B cell (primary cell): ENCODE results near the gene SSH3. TPM values are rescaled to one million over a fixed set of nuclear protein-coding genes. Genes with fewer than 3 reads are reported as not detected.

ENCODE experiments used
- ATAC-seq: fragments of 200-7000 bp; cut with Tn5 transposase; one replicate; pipeline ENCODE4 v1.10.0; 2021; ENCODE audit warnings: low read depth, mild to moderate bottlenecking, moderate number of reproducible peaks, moderate library complexity
- CTCF ChIA-PET: fragments of 350-600 bp; sonication (Branson Sonifier 250); formaldehyde crosslinking; loops from one replicate; lab custom pipeline; 2021; ENCODE audit warnings: antibody characterized with exemption, inconsistent platforms; lab: Charles Lee
- POLR2A ChIA-PET: fragments of 350-600 bp; sonication (Branson Sonifier 250); formaldehyde crosslinking; loops from one replicate; lab custom pipeline; 2021; ENCODE audit warnings: antibody characterized with exemption; lab: Charles Lee
- DNase-seq: peaks from one replicate; pipeline ENCODE4 v3.0.0; 2013
- H2AFZ ChIP-seq: 2 replicates; pipeline ENCODE4 v1.6.1; 2012; ENCODE audit warnings: mild to moderate bottlenecking, low read depth, low read length; ENCODE audit not compliant: insufficient read depth, poor library complexity, severe bottlenecking
- H3K27ac ChIP-seq, 2 donors: 1 replicate in 1 of 2; 2 replicates in 1 of 2; pipeline ENCODE4 v1.5.1; 2012 to 2013; ENCODE audit warnings: low read length in 2 of 2, mild to moderate bottlenecking in 2 of 2, moderate library complexity in 1 of 2
- H3K27me3 ChIP-seq, 4 experiments: fragments of 200-600 bp in 1 of 4; sonication (generic) in 1 of 4; replicated peaks in 1 of 4; 1 replicate in 2 of 4; 2 replicates in 2 of 4; pipeline versions ENCODE4 v1.6.1 to v1.7.0; 2013 to 2016; ENCODE audit warnings: low read length in 3 of 4, mild to moderate bottlenecking in 2 of 4, mixed read lengths in 1 of 4, moderate library complexity in 1 of 4; ENCODE audit not compliant: insufficient read depth in 4 of 4, control insufficient read depth in 3 of 4; ENCODE audit errors: control extremely low read depth in 1 of 4
- H3K36me3 ChIP-seq, 2 experiments: replicated peaks in 1 of 2; 1 replicate in 1 of 2; 2 replicates in 1 of 2; pipeline versions ENCODE4 v1.6.1 to v1.7.1; 2013; ENCODE audit warnings: low read length in 1 of 2; ENCODE audit not compliant: insufficient read depth in 2 of 2, control insufficient read depth in 1 of 2; ENCODE audit errors: control extremely low read depth in 1 of 2, extremely low read depth in 1 of 2
- H3K4me1 ChIP-seq, 2 donors: fragments of 200-600 bp in 1 of 2; sonication (generic) in 1 of 2; 1 replicate in 1 of 2; 2 replicates in 1 of 2; pipeline versions ENCODE4 v1.5.1 to v1.6.1; 2013 to 2017; ENCODE audit warnings: low read length in 2 of 2; ENCODE audit not compliant: control insufficient read depth in 2 of 2, insufficient read depth in 2 of 2
- H3K4me2 ChIP-seq: replicated peaks from 2 replicates; pipeline ENCODE3; 2012; ENCODE audit warnings: mild to moderate bottlenecking, low read depth, low read length; ENCODE audit not compliant: poor library complexity, severe bottlenecking
- H3K4me3 ChIP-seq, 5 experiments: fragments of 200-600 bp in 1 of 5; sonication (generic) in 1 of 5; 1 replicate in 3 of 5; 2 replicates in 2 of 5; pipeline versions ENCODE4 v1.5.1 to v1.7.0; 2011 to 2016; ENCODE audit warnings: low read length in 4 of 5, mild to moderate bottlenecking in 4 of 5, low read depth in 2 of 5, control low read depth in 1 of 5, moderate library complexity in 1 of 5; ENCODE audit not compliant: insufficient read depth in 1 of 5; ENCODE audit errors: control extremely low read depth in 1 of 5, extremely low read depth in 1 of 5
- H3K79me2 ChIP-seq: fragments of 200-600 bp; sonication (generic); one replicate; pipeline ENCODE4 v1.6.0; 2016; ENCODE audit warnings: low read length; ENCODE audit not compliant: control insufficient read depth, insufficient read depth
- H3K9ac ChIP-seq: fragments of 200-600 bp; sonication (generic); 2 replicates; pipeline ENCODE4 v1.6.1; 2017; ENCODE audit warnings: mild to moderate bottlenecking, low read length, moderate library complexity
- H3K9me3 ChIP-seq, 3 donors: one replicate each; pipeline versions ENCODE4 v1.6.1 to v1.7.1; 2013; ENCODE audit warnings: low read length in 2 of 3; ENCODE audit not compliant: control insufficient read depth in 2 of 3, insufficient read depth in 1 of 3; ENCODE audit errors: control extremely low read depth in 1 of 3
- H4K20me1 ChIP-seq: 2 replicates; pipeline ENCODE4 v1.6.0; 2012; ENCODE audit warnings: mild to moderate bottlenecking, low read length; ENCODE audit not compliant: insufficient read depth, control insufficient read depth, poor library complexity, severe bottlenecking
- H3K27ac Mint-ChIP-seq: one replicate; pipeline ENCODE4 v1.8.0; 2021; ENCODE audit warnings: mixed read lengths
- H3K27me3 Mint-ChIP-seq: one replicate; pipeline ENCODE4 v1.8.0; 2021; ENCODE audit warnings: mixed read lengths
- H3K4me1 Mint-ChIP-seq: one replicate; pipeline ENCODE4 v1.8.0; 2021; ENCODE audit warnings: mixed read lengths
- H3K4me3 Mint-ChIP-seq: one replicate; pipeline ENCODE4 v1.8.0; 2021; ENCODE audit warnings: mixed read lengths
- H3K9me3 Mint-ChIP-seq: one replicate; pipeline ENCODE4 v1.8.0; 2022; ENCODE audit warnings: mixed read lengths; ENCODE audit not compliant: insufficient read depth
- EZH2 ChIP-seq: IDR thresholded peaks from 2 replicates; pipeline ENCODE4 v1.6.1; 2012; ENCODE audit warnings: borderline replicate concordance, low read depth, mild to moderate bottlenecking, moderate library complexity, low read length; ENCODE audit not compliant: insufficient read depth, poor library complexity, severe bottlenecking
- WGBS: methylation state at CpG from one replicate; pipeline ENCODE4 v1.1.5; 2013; ENCODE audit warnings: missing lambda C conversion rate; ENCODE audit not compliant: insufficient coverage; 5-methylcytosine and 5-hydroxymethylcytosine counted together
- intact Hi-C: fragments of 100-400 bp; cut with micrococcal nuclease; formaldehyde crosslinking; loops from one replicate; pipeline ENCODE4 v1.10.0; 2022
- polyA plus RNA-seq: library from polyadenylated mRNA; depleted of rRNA; stranded (reverse); fragments of >200 nt; gene quantifications from 2 replicates; pipeline ENCODE4 v1.2.3, GENCODE V29; 2012
- total RNA-seq, 2 donors: library from RNA; stranded (reverse); fragments of 120-200 nt in 1 of 2; gene quantifications; 1 replicate in 1 of 2; 2 replicates in 1 of 2; pipeline versions ENCODE4 v1.2.3 to v1.2.4, GENCODE V29; 2013 to 2022
- TF ChIP-seq, protein P1 (sequence below): fragments of 200-600 bp; IDR thresholded peaks from one replicate; pipeline ENCODE4 v1.8.0; 2022; ENCODE audit warnings: antibody characterized with exemption, mild to moderate bottlenecking

SSH3 gene
- total and polyA plus RNA-seq, 2 donors (not counting 1 experiment from before 2014, with no cell fraction given), result 4.0 to 7.2 TPM

DNA sequence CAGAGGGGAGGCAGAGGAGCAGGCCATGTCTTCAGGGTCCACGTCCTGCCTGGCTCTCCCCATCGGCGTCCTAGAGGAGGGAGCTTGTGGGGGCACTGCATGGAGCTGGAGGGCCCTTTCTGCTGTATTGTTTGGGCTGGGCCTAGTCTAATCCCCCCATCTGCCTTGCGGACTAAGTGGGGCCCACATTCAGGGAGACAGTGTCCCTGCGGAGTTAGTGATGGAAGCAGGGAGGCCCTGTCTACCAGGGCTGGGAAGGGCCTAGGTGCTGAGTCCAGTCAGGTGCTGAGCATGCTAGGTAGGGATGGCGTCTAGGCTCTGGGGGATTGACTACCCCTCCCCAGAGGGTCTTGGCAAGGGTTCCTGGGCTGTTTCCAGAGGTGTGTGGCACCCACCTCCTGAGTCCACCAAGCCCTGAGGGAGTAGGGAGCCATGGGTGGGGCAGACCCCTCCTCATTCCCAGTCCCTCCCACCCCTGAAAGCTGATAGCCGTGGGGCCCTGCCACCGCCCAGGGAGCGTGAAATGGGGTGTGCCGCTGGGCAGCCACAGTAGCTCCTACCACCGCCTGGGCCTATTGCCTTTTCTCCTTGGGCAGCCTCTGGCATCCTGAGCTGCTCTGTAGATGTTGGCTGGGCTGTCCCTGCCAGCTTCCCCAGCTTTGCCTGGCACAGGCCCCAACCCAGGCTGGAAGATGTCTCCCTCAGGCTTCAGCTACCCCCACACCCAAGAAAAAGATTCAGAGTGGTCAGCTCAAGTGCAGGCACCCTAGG lies 51.9 kb downstream of the SSH3 start:
- CTCF ChIA-PET, result interaction anchor here (0.5 to 42.2 kb wide), 8 partner anchors 0 to 274 kb away, joined by 3 to 2379 read pairs (median 10); partner anchors contain the start of genes CLCF1, PITPNM1, POLD4 and PPP1CA
- DNase-seq, result no peak
- Histone ChIP-seq H3K9ac (no peak overlapping the region), H3K27me3 (no peaks in the 10 kb centered on the region), H4K20me1 (peaks cover 20% of the 10 kb centered on the region), H3K79me2 (peaks cover 71% of the 10 kb centered on the region), H3K36me3 (peaks cover 0 to 9% of the 10 kb centered on the region in 2 experiments), H3K4me1 (peaks cover 63 to 73% of the 10 kb centered on the region in 2 donors), H3K27ac (peak overlapping the region; percentile 94 to 96), H3K9me3 (no peaks in the 10 kb centered on the region), H3K4me2 (peak overlapping the region; percentile 97), H3K4me3 (no peak overlapping the region), H2AFZ (no peak overlapping the region)
- Mint-ChIP-seq H3K9me3 (no peaks in the 10 kb centered on the region), H3K4me1 (peaks cover 77% of the 10 kb centered on the region), H3K4me3 (peak overlapping the region; percentile 96), H3K27me3 (no peaks in the 10 kb centered on the region), H3K27ac (peak overlapping the region; percentile 100)
- 89% methylated on average over 11 of the region's 11 CpGs for WGBS
- POLR2A ChIA-PET, result interaction anchor here (0.6 to 9.0 kb wide), 7 partner anchors 10 to 79 kb away, joined by 4 to 323 read pairs (median 7); partner anchors contain the start of genes CLCF1 and RAD9A
- no peak for ATAC-seq
- TF ChIP-seq EZH2, result no peak
- TF ChIP-seq, protein P1, sequence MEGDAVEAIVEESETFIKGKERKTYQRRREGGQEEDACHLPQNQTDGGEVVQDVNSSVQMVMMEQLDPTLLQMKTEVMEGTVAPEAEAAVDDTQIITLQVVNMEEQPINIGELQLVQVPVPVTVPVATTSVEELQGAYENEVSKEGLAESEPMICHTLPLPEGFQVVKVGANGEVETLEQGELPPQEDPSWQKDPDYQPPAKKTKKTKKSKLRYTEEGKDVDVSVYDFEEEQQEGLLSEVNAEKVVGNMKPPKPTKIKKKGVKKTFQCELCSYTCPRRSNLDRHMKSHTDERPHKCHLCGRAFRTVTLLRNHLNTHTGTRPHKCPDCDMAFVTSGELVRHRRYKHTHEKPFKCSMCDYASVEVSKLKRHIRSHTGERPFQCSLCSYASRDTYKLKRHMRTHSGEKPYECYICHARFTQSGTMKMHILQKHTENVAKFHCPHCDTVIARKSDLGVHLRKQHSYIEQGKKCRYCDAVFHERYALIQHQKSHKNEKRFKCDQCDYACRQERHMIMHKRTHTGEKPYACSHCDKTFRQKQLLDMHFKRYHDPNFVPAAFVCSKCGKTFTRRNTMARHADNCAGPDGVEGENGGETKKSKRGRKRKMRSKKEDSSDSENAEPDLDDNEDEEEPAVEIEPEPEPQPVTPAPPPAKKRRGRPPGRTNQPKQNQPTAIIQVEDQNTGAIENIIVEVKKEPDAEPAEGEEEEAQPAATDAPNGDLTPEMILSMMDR, result no peak
- intact Hi-C loops, result loop anchor here (10.0 kb wide), 1 partner anchor 450 kb away; no protein-coding TSS in a partner anchor
